Transverse colon (tissue), 4 donors: ENCODE data around the gene FOXE3. TPM values are rescaled to one million over a fixed set of nuclear protein-coding genes. Genes with fewer than 3 reads are reported as not detected.

Source experiments
- DNase-seq: peaks from one replicate; pipeline ENCODE4 v3.0.0-alpha.2; 2019
- H3K27ac ChIP-seq, 4 donors: fragments of 200-600 bp; sonication (generic); 2 replicates each; pipeline ENCODE4 v1.5.1; 2016 to 2018; ENCODE audit warnings: inconsistent platforms in 4 of 4
- H3K27me3 ChIP-seq: fragments of 200-600 bp; sonication (generic); 2 replicates; pipeline ENCODE4 v1.5.1; 2017; ENCODE audit warnings: inconsistent platforms
- H3K36me3 ChIP-seq, 4 donors: fragments of 200-600 bp; sonication (generic); 2 replicates each; pipeline ENCODE4 v1.5.1; 2017 to 2019; ENCODE audit warnings: inconsistent platforms in 4 of 4
- H3K4me1 ChIP-seq, 4 donors: fragments of 200-600 bp; sonication (generic); 2 replicates each; pipeline ENCODE4 v1.5.1; 2017 to 2020; ENCODE audit warnings: inconsistent platforms in 4 of 4
- H3K4me3 ChIP-seq, 4 donors: fragments of 200-600 bp; sonication (generic); 1 replicate in 1 of 4; 2 replicates in 3 of 4; pipeline versions ENCODE4 v1.5.1 to v1.6.1; 2017 to 2019; ENCODE audit warnings: inconsistent platforms in 4 of 4
- H3K9me3 ChIP-seq, 2 donors: fragments of 200-600 bp; sonication (generic); 2 replicates each; pipeline ENCODE4 v1.5.1; 2017 to 2019; ENCODE audit warnings: inconsistent platforms in 2 of 2
- EP300 ChIP-seq: sonication (generic); formaldehyde crosslinking; IDR thresholded peaks from one replicate; pipeline ENCODE4 v1.6.1; 2017; ENCODE audit warnings: antibody characterized with exemption, low read depth
- POLR2A ChIP-seq: fragments of 450-650 bp; IDR thresholded peaks from one replicate; pipeline ENCODE4 v1.6.1; 2016; ENCODE audit warnings: antibody characterized with exemption, mild to moderate bottlenecking, moderate library complexity
- POLR2AphosphoS5 ChIP-seq, 3 donors: sonication (generic); formaldehyde crosslinking; IDR thresholded peaks; one replicate each; pipeline ENCODE4 v1.6.1; 2016; ENCODE audit warnings: antibody characterized with exemption in 3 of 3
- WGBS, 2 donors: methylation state at CpG; one replicate each; pipeline ENCODE4 v1.1.5; 2018; ENCODE audit warnings: low coverage in 1 of 2; 5-methylcytosine and 5-hydroxymethylcytosine counted together
- in situ Hi-C, 4 donors: fragments of 200-750 bp; cut with MboI; loops; one replicate each; pipeline versions ENCODE4 v1.15.0 to v1.15.1; 2017; ENCODE audit warnings: low sequenced_read_pairs in 3 of 4, low pct_ligation_motif_present in 1 of 4, low pct_unique_long_range_greater_than_20kb in 1 of 4
- intact Hi-C: fragments of 100-400 bp; cut with DNase I; formaldehyde crosslinking; loops from one replicate; pipeline ENCODE4 v1.15.1; 2023; ENCODE audit warnings: low total_unique reads
- total RNA-seq, 4 donors: library from RNA; depleted of rRNA; stranded (reverse); fragments of >200 nt; gene quantifications; one replicate each; pipeline ENCODE4 v1.1.0, GENCODE V29; 2016
- TF ChIP-seq, protein P1 (sequence below), 5 experiments: fragments of 200-600 bp in 3 of 5; fragments of 450-650 bp in 2 of 5; sonication (generic) in 3 of 5; IDR thresholded peaks; 1 replicate in 2 of 5; 2 replicates in 3 of 5; pipeline ENCODE4 v1.5.1; 2016 to 2017; ENCODE audit warnings: antibody characterized with exemption in 5 of 5, inconsistent platforms in 3 of 5, mild to moderate bottlenecking in 2 of 5, moderate library complexity in 1 of 5

Gene FOXE3
- total RNA-seq, 4 donors from 2014 or later: not detected

DNA sequence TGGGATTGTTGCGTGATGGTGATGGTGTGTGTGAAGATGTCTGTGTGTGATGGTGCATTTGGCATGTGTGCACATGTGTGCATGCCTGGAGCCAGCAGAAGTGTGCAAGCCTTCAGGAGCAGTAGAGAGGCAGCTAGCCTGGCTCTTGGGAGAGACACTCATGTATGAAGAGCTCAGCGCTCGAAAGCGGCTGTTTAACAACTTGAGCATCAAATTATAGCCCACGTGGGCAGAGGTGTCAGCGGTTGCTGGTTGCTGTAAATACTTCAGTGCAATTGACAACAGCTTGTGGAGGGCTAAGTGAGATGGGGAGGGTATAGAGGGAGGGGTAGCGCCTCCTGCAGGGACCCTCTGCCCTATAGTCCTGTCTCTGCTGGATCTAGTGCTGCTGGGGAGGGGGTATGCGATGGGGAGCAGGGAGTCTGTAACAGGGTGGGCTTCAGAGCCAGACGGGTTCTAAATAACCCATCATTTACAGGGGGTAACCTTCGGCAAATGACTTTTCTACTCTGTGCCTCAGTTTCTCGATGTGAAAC, 43.2 kb downstream of the FOXE3 start:
- in situ Hi-C loops (no loop called here), intact Hi-C loops (no loop called here)
- TF ChIP-seq EP300 (no peak), POLR2AphosphoS5 (IDR thresholded peaks at IDR 0.05) (no peak), POLR2A (no peak)
- TF ChIP-seq, protein P1, sequence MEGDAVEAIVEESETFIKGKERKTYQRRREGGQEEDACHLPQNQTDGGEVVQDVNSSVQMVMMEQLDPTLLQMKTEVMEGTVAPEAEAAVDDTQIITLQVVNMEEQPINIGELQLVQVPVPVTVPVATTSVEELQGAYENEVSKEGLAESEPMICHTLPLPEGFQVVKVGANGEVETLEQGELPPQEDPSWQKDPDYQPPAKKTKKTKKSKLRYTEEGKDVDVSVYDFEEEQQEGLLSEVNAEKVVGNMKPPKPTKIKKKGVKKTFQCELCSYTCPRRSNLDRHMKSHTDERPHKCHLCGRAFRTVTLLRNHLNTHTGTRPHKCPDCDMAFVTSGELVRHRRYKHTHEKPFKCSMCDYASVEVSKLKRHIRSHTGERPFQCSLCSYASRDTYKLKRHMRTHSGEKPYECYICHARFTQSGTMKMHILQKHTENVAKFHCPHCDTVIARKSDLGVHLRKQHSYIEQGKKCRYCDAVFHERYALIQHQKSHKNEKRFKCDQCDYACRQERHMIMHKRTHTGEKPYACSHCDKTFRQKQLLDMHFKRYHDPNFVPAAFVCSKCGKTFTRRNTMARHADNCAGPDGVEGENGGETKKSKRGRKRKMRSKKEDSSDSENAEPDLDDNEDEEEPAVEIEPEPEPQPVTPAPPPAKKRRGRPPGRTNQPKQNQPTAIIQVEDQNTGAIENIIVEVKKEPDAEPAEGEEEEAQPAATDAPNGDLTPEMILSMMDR (IDR thresholded peaks at IDR 0.05): no peak
- Histone ChIP-seq H3K27ac (no peak overlapping the region), H3K36me3 (no peaks in the 10 kb centered on the region), H3K27me3 (peaks cover 49% of the 10 kb centered on the region), H3K4me1 (no peaks in the 10 kb centered on the region), H3K9me3 (no peaks in the 10 kb centered on the region), H3K4me3 (no peak overlapping the region)
- no peak for DNase-seq
- 42% methylated on average over 11 of the region's 11 CpGs; no CpG with 5 or more reads in 1 of the 2 donors for WGBS, 2 donors

DNA sequence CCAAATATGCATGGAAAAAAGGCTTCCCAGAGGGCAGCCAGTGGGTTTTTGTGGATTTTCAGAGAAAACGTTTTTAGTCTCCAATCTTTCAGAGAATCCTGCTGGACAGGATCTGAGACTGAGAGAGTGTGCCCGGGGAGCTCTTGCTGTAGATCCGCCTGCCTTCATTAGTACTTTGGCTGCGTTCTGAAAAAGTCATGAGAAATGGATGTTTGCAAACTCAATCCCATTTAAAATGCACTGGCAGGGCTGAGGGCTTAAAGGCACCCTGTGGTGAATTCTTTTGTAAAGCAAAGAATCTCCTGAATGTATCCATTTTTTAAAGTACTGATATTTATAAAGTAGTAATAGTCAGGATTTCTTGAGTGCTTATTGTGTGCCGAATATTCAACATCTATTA, 44.0 kb downstream of the FOXE3 start:
- H3K4me3 ChIP-seq: no peak overlapping the region
- DNase-seq: no peak
- no peaks in the 10 kb centered on the region for H3K9me3 ChIP-seq
- 29 to 34% methylated on average over 1 to 5 of the region's 5 CpGs for WGBS, 2 donors
- no peaks in the 10 kb centered on the region for H3K36me3 ChIP-seq
- no peak for TF ChIP-seq EP300
- TF ChIP-seq, protein P1 (IDR thresholded peaks at IDR 0.05): no peak
- no peak for TF ChIP-seq POLR2A
- no peak for TF ChIP-seq POLR2AphosphoS5 (IDR thresholded peaks at IDR 0.05)
- intact Hi-C loops: no loop called here
- H3K4me1 ChIP-seq: no peaks in the 10 kb centered on the region
- peaks cover 47% of the 10 kb centered on the region for H3K27me3 ChIP-seq
- in situ Hi-C loops: no loop called here
- H3K27ac ChIP-seq: no peak overlapping the region

DNA sequence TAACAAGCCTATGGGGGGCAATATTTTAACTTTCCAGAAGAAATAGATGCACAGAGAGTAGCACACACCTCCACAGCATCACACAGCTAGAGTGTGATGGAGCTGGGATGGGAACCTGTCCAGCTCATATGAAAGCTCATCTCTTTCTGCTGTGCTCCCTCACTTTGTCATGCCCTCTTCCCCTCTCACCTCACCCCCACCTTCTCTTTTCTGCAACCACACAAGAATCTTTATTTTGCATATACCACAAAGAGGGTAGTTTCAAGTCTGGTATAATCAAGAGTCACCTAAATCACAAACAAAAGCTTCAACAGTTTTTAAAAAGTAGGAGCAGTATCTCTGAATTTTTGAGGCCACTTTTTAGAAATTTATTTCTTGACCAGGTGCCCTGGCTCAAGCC, 44.4 kb downstream of the FOXE3 start:
- Histone ChIP-seq H3K9me3 (no peaks in the 10 kb centered on the region), H3K27me3 (peaks cover 43% of the 10 kb centered on the region), H3K4me3 (no peak overlapping the region), H3K27ac (no peak overlapping the region), H3K4me1 (no peaks in the 10 kb centered on the region), H3K36me3 (no peaks in the 10 kb centered on the region)
- in situ Hi-C loops (no loop called here), intact Hi-C loops (no loop called here)
- no peak for TF ChIP-seq POLR2A
- TF ChIP-seq, protein P1 (IDR thresholded peaks at IDR 0.05): no peak
- TF ChIP-seq POLR2AphosphoS5 (IDR thresholded peaks at IDR 0.05): no peak
- no peak for TF ChIP-seq EP300
- no peak for DNase-seq

- DNase-seq: no peak
- H3K27ac ChIP-seq: no peak overlapping the region
- in situ Hi-C loops: no loop called here
- intact Hi-C loops: no loop called here
- 43 to 49% methylated on average over 3 of the region's 3 CpGs for WGBS, 2 donors
- no peaks in the 10 kb centered on the region for H3K36me3 ChIP-seq
- H3K4me1 ChIP-seq: no peaks in the 10 kb centered on the region
- peaks cover 35% of the 10 kb centered on the region for H3K27me3 ChIP-seq
- H3K4me3 ChIP-seq: no peak overlapping the region
- H3K9me3 ChIP-seq: no peaks in the 10 kb centered on the region
- TF ChIP-seq POLR2A: no peak
- TF ChIP-seq POLR2AphosphoS5 (IDR thresholded peaks at IDR 0.05): no peak
- TF ChIP-seq, protein P1 (IDR thresholded peaks at IDR 0.05): no peak
- no peak for TF ChIP-seq EP300
These were observed 49.5 kb downstream of the FOXE3 start for GRCh38 chr1:47465605-47466004.

Other genes starting within 250 kb of the FOXE3 start
- 100 to 1,000 TPM in 2 of 4 donors, 10 to 100 TPM in 2; 16.5 to 228 (median 148) TPM for gene PDZK1IP1, start 226.2 kb upstream of the FOXE3 start, total RNA-seq
- 1 to 10 TPM in 2 of 4 donors, under 1 TPM in 2; 0.80 to 7.9 (median 1.9) TPM for gene TAL1, start 184.1 kb upstream of the FOXE3 start, total RNA-seq
- gene STIL, start 102.1 kb upstream of the FOXE3 start, total RNA-seq: 10 to 100 TPM in 1 of 4 donors, 1 to 10 TPM in 3; 3.4 to 16.3 (median 6.5) TPM
- gene CMPK1, start 82.5 kb upstream of the FOXE3 start, total RNA-seq: 100 to 1,000 TPM in 2 of 4 donors, 10 to 100 TPM in 2; 71.6 to 162 (median 109) TPM
- gene FOXD2, start 21.8 kb downstream of the FOXE3 start, total RNA-seq: 10 to 100 TPM; 15.8 to 20.9 (median 17.2) TPM